ENCODE results near the gene PLEKHA8.

PLEKHA8 gene

DNA sequence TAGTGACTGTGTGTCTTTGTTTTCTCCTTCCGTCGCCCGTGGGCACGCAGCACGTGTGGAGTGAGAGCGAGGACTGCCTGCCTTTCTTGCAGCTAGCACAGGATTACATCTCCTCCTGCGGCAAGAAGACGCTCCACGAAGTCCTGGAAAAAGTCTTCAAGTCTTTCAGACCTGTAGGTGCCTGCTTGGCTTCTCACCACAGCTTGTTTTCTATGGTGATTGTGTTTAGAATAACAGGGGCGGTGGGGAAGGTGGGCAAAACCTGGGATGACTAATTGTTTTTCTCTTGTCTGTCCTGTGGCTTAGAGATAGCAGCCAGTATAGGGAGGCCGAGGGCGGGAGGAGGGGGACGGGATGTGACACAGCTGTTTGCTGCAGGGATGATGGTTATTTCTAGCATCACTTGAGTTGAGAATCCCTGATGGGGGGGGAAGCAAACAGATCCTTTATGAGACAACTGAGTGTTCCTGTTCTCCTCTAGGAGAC lies 118.0 kb downstream of the PLEKHA8 start:
- DNase-seq (ENCODE audit: low spot score) = no peak

DNA sequence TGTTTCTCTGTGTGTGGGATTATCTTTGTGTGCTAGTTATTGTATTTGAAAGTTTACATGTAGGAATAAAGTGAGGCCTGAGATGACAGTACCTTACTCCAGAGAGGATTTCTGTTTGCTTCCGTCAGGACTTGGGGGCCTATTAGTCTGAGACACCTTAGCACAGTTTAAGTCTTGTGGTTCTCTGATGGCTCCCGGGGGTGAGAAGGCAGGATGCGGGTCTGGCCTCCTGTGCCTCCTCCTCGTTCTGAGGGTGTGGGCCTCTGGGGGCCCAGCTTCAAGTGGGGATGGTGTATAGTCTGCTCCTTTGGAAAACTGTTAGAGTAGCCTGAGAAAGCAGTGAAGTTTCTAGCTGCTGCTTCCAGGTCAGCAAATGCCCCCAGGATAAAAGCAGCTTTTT lies 119.0 kb downstream of the PLEKHA8 start:
- no peak for DNase-seq (ENCODE audit: low spot score)

DNA sequence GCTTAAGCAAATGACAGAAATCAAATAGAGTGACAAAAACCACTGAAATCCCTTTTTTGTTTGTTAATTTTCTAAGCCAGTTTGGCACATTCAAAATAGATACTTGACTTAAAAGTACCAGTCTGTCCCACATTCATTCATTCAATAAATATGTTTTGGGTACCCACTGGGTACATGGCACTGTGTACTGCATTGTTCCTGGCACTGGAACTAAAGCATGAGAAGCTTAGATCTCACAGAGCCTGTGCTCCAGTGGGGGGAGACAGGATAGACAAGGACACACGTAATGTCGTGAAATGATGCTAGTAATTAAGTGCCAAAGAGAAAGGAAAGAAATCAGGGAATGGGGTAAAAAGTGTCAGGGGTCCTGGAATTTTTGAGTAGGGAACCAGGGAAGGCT lies 119.6 kb downstream of the PLEKHA8 start:
- DNase-seq (ENCODE audit: low spot score) = no peak

DNA sequence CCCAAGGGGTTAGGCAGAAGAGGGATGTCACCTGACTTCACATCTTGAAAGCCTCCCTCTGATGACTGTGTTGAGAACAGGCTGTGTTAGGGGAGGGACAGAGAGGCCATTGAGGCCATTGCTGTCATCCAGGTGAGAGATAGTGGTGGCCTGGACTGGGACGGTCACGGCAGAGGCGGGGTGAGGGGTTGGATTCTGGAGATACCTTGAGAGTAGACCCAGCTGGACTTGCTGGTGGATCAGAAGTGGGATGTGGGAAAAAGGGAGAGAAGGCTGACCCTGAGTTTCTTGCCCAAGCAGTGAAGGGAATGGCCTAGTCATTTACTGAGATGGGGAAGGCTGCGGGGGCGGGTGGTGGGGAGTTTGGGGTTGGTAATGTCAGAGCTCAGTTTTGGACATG lies 120.2 kb downstream of the PLEKHA8 start:
- no peak for DNase-seq (ENCODE audit: low spot score)

DNA sequence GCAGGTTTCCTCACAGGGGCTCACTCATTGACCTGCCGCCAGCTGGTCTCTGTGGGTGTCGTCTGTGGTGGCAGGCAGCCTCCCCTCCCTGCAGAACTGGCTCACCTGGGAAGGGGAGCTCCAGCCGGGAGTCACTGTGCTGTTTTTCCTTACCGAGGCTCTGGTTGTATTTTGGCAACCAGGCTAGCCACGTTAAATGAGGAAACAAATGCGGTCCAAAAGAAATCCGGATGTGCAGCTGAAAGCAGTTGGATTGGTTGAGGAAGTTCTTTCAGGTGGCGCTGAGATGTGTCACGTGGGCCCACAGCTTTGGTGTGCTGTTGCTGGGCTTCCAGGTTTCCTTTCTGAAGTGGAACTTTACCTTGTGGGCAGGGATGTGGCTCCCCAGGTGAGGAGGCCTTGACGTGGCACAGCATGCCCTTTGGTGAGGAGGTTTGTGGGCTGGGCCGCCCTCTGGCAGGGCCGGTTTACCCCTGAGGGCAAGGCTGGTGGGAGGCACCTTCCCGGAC lies 120.8 kb downstream of the PLEKHA8 start:
- no peak for DNase-seq (ENCODE audit: low spot score)

DNA sequence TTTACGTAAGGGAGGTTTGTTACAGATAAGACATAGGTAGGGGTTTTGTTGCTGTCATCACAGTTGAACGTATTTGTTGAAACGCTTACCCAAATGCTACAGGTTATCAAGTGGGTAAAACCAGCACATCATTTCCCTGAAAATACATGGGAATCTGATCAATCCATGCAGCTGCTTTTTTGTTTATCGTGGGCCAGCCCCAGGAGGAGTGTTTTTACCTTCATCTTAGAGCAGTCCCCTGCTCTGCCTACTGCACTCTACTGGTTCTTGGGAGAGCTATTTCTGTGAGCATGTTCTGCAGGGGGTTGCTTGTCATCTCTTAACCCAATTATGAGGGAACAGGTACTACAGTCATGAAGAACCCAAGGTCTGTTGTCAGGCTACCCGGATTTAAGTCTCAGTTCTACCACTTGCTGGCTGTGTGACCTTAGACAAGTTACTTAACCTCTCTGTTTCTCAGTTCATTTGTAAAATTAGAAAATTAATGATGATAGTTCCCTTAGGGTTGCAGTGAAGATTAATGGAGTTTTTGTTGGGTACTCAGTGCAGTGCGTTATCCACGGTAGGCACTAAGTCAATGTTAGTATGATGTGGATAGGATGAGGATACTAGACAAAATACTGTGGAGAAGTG lies 121.5 kb downstream of the PLEKHA8 start:
- DNase-seq (ENCODE audit: low spot score) = no peak

DNA sequence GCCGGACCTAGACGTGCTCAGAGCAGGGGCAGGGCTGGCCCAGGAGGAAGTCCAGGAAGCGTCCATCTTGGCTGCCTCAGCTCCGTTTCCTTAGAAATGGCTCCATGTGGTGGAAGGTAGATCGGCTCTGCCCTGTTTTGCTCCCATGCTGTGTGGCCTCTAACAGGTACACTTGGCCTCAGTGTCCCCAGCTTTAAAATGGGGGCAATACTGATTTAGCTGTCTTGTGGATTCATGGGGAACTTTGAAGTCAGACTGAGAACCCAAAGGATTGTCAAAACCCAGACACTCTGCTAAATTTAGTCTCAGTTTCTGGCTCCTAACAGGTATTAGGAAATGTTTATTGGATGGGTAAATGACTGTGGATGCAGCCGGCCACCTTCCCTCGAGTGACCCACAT lies 122.5 kb downstream of the PLEKHA8 start:
- DNase-seq (ENCODE audit: low spot score) = no peak

DNA sequence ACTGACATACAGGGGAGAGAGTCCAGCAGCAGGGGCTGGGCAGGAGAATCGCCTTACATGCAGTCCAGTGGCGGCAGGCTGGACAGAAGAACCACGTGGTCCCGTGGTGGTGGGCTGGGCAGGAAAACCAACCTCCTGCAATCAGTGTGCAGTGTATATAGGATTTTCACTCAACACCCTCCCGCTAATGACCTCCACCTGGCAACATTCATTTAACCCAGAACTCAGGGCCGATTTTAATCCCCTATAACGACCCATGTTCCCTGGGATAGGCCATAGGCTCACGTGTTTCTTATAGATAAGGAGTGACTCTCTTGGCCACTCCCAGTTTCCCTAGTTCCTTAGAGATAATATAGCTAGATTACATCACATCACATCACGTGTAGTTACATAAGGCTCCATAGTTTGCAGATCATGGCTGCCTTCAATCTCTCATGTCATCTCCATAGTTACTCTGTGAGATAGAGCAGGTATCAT lies 125.9 kb downstream of the PLEKHA8 start:
- no peak for DNase-seq (ENCODE audit: low spot score)

DNA sequence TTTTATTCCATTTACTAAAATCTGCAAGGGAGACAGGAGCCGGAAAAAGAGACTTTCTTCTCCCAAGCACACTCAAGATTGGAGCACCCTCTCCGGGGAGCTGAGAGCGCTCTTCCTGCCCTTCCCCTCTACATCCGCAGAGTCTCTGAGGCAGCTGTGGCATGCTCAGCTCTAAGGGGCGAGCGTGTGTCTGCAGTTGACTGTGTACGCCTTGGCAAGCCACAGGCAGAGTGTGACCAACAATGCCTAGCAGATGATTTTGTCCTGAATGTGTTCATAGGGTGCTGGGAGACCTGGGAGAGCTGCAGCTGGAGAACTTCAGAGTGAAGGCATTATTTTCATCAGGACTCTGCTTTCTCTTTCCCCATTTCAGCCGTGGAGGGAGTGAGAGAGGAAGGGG lies 127.3 kb downstream of the PLEKHA8 start:
- DNase-seq (ENCODE audit: low spot score) = no peak

DNA sequence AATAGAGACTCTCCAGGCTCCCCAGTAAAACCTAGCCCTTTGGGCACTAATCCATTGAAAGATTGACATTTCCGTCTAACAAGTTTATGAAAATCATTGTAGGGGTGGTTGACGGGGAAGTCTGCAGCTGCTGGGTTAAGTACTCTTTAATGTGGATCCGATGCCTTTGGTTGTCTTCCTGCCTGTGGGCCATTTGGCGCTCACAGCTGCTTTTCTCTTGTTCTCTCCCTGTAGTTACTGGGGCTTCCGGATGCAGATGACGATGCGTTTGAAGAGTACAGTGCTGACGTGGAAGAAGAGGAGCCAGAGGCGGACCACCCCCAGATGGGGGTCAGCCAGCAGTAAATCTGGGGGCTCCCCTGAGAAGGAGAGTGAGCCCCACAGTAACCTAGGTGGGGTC lies 129.0 kb downstream of the PLEKHA8 start:
- DNase-seq (ENCODE audit: low spot score) = no peak

DNA sequence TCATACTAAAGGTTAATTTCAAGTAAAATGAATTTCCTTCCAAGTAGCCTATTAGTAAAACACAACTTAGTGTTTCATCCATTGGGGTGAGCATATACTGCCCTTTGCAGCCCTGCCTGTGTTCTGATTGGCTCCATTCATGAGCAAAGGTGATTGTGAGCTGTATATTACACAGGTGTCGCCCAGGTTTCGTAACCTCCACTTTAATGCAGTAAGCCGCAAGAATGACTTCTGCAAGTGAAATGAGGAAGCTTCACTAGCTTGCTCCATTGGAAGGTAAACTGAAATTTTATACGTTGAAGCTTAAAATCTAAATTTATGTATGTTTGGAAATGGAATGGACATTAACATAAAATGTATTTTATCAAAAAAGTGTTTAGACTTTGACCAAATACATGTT lies 131.0 kb downstream of the PLEKHA8 start:
- no peak for DNase-seq (ENCODE audit: low spot score)

DNA sequence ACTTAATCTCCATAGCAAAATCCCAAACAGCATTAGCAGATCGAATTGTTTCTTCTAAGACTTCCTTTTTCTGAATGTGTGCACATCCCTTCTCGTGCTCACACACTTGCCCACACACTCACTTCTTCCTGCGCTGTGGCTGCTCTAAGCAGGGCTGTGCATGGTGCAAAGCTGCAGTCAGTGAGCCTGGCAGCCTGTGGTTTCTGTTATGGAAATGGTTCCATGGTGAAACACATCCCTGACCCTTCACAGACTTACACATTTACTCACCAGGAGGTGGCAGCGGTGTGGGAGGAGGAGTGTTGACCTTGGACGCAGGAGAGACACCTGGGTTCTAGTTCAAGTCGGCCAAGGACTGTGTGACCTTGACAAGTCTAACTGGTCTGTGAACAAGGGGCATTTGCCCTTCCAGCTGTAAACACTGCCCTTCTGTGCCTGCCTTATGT lies 131.5 kb downstream of the PLEKHA8 start:
- peak; percentile 33 for DNase-seq (ENCODE audit: low spot score)

DNA sequence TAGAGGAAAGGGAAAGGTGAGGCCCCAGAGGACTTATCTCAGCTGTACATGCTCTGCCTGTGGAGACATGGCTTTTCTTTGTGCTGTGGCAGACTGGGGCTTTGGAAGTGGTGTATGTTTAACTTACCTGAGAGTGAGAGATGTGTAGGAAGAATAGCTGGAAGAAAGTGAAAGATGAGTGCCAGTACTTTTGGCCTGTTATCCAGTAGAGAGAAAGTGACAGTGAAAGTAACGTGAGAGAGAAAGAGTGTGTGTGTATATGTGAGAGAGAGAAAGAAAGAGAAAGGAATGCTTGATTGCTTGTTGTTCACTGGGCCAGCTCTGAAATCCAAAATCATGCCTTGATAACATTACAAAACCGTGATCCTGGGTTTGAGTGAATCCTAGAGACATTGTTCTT lies 132.1 kb downstream of the PLEKHA8 start:
- no peak for DNase-seq (ENCODE audit: low spot score)

DNA sequence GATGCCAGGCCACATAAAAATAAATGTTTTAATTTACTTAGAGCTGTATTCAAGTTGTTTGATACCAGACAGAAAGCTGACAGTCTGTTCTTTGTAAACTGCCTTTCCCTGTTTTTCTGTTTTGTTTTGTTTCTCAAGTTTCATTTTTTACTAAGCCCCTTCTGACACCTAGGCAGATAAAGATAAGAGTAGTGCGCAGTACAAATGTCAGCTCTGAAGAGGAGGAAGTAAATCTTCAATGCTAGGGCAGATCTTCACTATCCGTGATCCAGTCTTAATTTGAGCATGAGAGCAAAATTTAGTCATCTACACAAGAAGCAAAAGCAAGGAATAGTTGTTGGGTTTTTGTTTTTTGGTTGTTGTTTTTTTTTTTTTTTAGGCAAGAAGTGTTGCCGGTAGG lies 133.9 kb downstream of the PLEKHA8 start:
- DNase-seq (ENCODE audit: low spot score) = no peak

DNA sequence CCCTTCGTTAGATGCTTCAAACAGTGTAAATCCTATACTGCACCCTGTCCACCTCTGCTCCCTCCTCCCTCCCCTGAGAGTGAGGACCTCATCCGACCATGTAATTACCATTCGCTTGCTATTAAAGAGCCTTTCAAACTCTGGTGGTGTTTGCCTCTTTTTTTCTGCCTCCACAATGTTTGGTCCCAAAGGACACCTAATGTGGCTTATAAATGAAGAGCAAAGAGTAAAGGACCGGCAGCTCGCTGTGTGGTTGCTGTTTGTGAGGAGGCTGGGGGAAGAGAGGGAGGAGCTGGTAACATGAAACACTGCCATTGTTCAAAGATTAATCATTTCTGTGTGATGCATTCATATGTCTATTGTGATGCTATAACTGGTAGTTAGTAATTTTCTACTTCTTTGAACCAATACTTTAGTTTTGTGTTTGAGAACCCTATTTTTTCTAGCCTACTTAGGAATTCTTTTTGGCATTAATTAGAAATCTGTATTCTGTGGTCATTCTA lies 134.5 kb downstream of the PLEKHA8 start:
- no peak for DNase-seq (ENCODE audit: low spot score)

DNA sequence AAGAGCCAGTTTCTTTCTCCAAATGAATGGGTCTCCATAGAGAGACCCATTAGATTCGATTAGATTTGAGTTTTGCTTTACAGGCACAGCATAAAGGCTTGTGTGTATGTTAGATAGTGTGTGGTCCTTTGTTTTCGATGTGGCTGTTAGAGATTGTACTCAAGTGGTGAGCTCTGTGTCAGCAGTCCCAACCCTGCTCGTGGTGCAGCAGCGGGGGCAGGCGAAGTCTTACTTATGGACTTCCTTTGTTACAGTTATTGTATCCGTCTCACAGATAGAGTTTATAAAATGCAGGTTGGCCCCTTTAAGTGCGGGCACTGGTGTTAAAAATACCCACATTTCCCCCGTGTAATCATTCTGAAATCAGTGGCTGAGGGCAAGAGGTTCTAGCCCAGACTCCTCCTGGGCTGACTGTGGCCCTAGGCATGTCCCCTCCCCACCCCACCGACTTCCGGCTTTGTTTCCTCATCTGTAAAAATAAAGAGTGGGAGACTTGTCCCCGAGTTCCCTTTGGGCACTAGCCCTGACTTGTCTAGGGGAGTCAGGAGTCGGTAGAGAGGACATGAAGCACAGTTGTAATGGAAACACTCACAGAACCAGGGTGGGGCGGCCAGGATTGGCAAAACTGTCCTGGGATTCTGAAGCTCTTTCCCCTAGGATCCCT lies 135.2 kb downstream of the PLEKHA8 start:
- DNase-seq (ENCODE audit: low spot score) = no peak

DNA sequence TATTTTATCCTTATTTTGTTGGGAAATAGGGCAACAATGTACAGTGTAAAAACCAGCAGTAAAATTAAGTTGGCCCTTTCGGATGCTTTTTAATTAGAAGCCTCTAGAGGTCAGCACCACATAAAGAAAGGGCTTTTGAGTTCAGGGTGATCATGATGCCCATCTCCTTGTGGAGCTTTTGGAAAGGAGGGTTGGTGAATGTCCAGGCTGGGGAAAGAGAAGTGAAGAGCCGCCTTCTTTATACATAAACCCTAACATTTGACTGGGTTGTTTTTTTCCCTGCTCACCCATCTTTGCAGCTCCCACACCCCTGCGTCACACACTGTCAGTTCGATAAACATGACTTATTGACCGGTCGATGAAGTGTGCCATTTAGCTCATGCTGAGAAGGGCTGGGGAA lies 136.4 kb downstream of the PLEKHA8 start:
- DNase-seq (ENCODE audit: low spot score) = peak; percentile 54

DNA sequence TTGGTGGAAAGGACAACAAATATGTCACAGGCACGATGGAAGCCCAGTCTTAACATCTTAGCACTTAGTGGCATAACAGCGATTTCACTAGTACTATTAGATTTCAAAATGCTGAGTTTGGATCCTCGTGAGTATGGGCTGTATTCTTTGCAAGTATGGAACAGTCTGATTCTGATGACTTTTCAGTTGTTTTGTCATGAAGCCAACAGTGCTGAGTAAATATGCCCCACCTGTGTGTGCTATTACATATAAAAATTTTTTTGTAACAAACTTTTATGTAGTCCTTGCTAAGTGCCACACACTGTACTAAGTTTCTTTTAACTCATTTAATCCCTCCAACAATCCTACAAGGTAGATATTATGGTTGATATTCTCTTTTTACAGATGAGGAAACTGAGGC lies 137.4 kb downstream of the PLEKHA8 start:
- DNase-seq (ENCODE audit: low spot score) = no peak

DNA sequence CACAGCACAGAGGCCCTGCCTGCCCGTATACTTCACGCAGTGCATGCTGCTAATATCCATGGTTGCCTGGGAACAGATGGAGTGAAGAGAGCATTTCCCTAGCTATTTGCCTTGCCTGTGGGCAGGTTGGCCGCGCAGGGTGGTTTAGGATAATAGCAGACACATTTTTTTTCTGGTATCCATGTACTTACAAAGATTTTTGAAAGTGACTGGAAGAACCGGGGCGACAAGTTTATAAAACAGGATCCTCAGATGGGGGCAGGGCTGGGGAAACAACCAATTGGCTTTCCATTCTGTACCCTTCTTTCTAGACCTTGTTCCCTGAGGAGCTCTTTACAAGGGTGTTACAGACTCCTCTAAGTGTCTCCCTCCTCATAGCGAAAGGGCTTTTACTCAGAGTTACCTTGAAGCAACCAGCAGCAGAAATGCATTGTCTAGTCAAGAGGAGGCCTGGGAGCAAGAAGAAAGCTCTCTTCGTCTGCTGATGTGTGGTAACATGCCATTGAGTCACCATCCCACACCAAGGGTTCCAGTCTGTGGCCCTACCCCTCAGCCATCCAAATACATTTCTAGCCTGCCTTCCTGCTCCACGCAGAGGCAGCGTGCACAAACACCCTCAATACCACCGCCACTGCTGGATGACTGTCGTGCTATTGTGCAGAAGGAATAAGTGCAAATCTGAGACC lies 138.1 kb downstream of the PLEKHA8 start:
- DNase-seq (ENCODE audit: low spot score) = no peak

DNA sequence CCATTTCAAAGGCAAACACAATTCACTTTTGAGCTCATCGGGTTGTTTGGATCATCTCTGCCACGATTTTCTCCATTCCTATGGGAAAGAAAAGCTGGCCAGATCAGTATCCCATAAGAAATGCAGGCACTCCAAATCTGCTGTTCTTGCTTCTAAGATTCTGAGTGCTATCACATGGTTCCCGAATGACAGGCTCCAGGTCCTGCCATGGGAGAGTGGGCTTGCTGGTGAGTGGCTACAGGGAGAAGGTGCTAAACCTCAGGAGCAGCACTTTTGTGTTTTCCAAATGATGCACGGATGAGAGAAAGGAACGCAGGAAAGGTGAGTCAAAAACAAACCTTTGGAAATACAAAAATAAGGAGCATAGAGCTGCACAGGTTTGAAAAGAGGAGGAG lies 138.6 kb downstream of the PLEKHA8 start:
- DNase-seq (ENCODE audit: low spot score) = no peak

DNA sequence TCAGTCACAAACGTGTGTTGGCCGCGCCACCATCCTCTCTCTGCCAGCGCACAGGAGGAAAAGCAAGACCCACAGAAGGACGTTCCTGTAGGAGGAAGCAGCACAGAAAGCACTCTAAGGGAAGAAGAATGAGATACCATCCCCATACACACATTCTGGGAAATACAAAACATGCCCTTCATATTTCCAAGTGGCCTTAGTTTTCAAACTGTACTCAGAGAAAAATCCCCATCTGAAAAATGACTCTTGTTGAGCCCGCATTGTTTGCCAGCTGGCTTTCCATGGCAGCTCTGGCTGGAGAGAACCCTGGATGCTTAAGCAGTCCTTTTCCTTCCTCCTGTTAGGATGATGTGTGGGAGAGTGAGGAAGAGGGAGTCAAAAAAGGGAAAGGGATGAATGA lies 139.7 kb downstream of the PLEKHA8 start:
- no peak for DNase-seq (ENCODE audit: low spot score)

DNA sequence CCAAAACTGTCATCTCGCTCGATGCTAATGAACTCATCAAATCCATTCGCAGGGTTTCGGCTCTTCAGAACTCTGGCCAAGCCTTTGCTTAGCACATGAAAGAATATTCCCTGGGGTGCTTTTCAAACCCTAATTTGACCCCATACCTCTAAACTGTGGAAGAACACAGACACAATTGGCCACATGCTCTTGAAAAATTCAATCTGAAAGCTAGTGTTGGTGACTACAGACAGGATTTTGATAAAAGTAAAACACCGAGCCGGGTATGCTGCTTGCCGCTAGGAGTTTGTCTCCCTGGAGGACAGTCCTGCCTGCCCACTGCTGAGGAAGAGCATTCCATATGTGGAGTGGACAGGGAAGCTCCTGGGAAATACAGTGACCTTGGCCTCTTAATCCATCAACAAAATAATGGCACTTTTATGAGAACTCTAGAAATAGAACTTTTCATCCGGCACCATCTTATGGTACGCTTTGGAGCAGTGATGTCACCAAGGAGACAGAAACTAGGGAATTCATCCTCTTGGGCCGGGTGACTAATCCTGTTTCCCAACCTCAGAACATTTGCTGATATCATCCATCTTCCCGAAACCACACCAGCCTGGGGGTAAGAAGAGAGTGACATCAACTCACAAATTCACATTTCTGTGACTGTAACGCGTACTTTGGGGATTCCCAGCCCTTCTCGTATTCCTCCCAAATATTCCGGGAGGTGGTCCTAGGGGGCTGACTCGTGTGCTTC lies 140.8 kb downstream of the PLEKHA8 start:
- peak; percentile 63 for DNase-seq (ENCODE audit: low spot score)
